IMR-90 (cell line): ENCODE data around the gene LMTK2. TPM values are rescaled to one million over a fixed set of nuclear protein-coding genes. Genes with fewer than 3 reads are reported as not detected.

Source experiments
- ATAC-seq: fragments of 200-7000 bp; cut with Tn5 transposase; 2 replicates; pipeline ENCODE4 v1.9.1; 2020; ENCODE audit warnings: low read depth, mild to moderate bottlenecking, moderate library complexity
- BruUV-seq: library from RNA; stranded (reverse); fragments of 400-500 nt; replicated peaks from 2 replicates; lab custom pipeline; 2021; lab: Mats Ljungman, UMichigan
- CTCF ChIA-PET: fragments of 300-600 bp; formaldehyde crosslinking; extraction: SDS; loops from one replicate; lab custom pipeline; 2021; ENCODE audit warnings: antibody characterized with exemption; lab: Yijun Ruan, JAX
- POLR2A ChIA-PET: fragments of 300-600 bp; sonication (Branson Sonifier 250); formaldehyde crosslinking; loops from one replicate; lab custom pipeline; 2022; ENCODE audit warnings: antibody characterized with exemption; ENCODE audit not compliant: unreplicated experiment; lab: Charles Lee
- DNase-seq: peaks from one replicate; pipeline ENCODE4 v3.0.0; 2013
- H2AFZ ChIP-seq: replicated peaks from 2 replicates; pipeline ENCODE3; 2013; ENCODE audit warnings: low read length, mild to moderate bottlenecking; ENCODE audit not compliant: poor library complexity
- H2AK5ac ChIP-seq: 2 replicates; pipeline ENCODE4 v1.6.1; 2013; ENCODE audit warnings: low read depth, low read length, inconsistent platforms
- H2AK9ac ChIP-seq: replicated peaks from 2 replicates; pipeline ENCODE3; 2013; ENCODE audit warnings: mild to moderate bottlenecking, low read depth, low read length, moderate library complexity; ENCODE audit not compliant: poor library complexity
- H2BK120ac ChIP-seq: 2 replicates; pipeline ENCODE4 v1.6.1; 2013; ENCODE audit warnings: low read depth, low read length, inconsistent platforms
- H2BK15ac ChIP-seq: 3 replicates; pipeline ENCODE4 v1.6.1; 2013; ENCODE audit warnings: low read depth, low read length, inconsistent platforms
- H2BK20ac ChIP-seq: 2 replicates; pipeline ENCODE4 v1.6.1; 2013; ENCODE audit warnings: low read depth, mild to moderate bottlenecking, inconsistent platforms, low read length, moderate library complexity
- H2BK5ac ChIP-seq: 2 replicates; pipeline ENCODE4 v1.6.1; 2013; ENCODE audit warnings: mild to moderate bottlenecking, low read depth, low read length, inconsistent platforms; ENCODE audit not compliant: poor library complexity, severe bottlenecking
- H3K14ac ChIP-seq: replicated peaks from 2 replicates; pipeline ENCODE4 v1.6.1; 2013; ENCODE audit warnings: low read depth, low read length, inconsistent platforms
- H3K18ac ChIP-seq: 2 replicates; pipeline ENCODE4 v1.6.1; 2013; ENCODE audit warnings: low read depth, low read length, control low read depth
- H3K23ac ChIP-seq: 2 replicates; pipeline ENCODE4 v1.6.1; 2013; ENCODE audit warnings: low read depth, low read length, inconsistent platforms
- H3K27ac ChIP-seq: 2 replicates; pipeline ENCODE4 v1.5.1; 2013; ENCODE audit warnings: mild to moderate bottlenecking, control low read depth, low read length; ENCODE audit not compliant: insufficient read depth
- H3K27me3 ChIP-seq: 2 replicates; pipeline ENCODE4 v1.6.1; 2013; ENCODE audit warnings: low read length; ENCODE audit not compliant: control insufficient read depth, insufficient read depth
- H3K36me3 ChIP-seq: 2 replicates; pipeline ENCODE4 v1.6.1; 2013; ENCODE audit warnings: low read length, mixed read lengths; ENCODE audit not compliant: control insufficient read depth, insufficient read depth
- H3K4ac ChIP-seq: 2 replicates; pipeline ENCODE4 v1.6.1; 2013; ENCODE audit warnings: low read depth, low read length, inconsistent platforms
- H3K4me1 ChIP-seq: 2 replicates; pipeline ENCODE4 v1.6.1; 2013; ENCODE audit warnings: low read length, mixed read lengths; ENCODE audit not compliant: control insufficient read depth, insufficient read depth
- H3K4me2 ChIP-seq: 2 replicates; pipeline ENCODE4 v1.6.1; 2013; ENCODE audit warnings: low read depth, mild to moderate bottlenecking, control low read depth, low read length, moderate library complexity
- H3K4me3 ChIP-seq: 2 replicates; pipeline ENCODE4 v1.5.1; 2013; ENCODE audit warnings: low read depth, mild to moderate bottlenecking, control low read depth, low read length, moderate library complexity; ENCODE audit not compliant: insufficient read depth
- H3K56ac ChIP-seq: 2 replicates; pipeline ENCODE4 v1.6.1; 2013; ENCODE audit warnings: low read length, inconsistent platforms; ENCODE audit not compliant: insufficient read depth; ENCODE audit errors: extremely low read depth
- H3K79me1 ChIP-seq, 2 experiments: 2 replicates each; pipeline ENCODE4 v1.6.1; 2013; ENCODE audit warnings: low read length in 2 of 2, inconsistent platforms in 1 of 2, low read depth in 1 of 2
- H3K9ac ChIP-seq: 2 replicates; pipeline ENCODE4 v1.6.1; 2013; ENCODE audit warnings: low read depth, low read length, control low read depth
- H3K9me1 ChIP-seq: 2 replicates; pipeline ENCODE4 v1.6.1; 2013; ENCODE audit warnings: low read length, inconsistent platforms; ENCODE audit not compliant: insufficient read depth
- H3K9me3 ChIP-seq: 2 replicates; pipeline ENCODE4 v1.6.1; 2013; ENCODE audit warnings: low read length; ENCODE audit not compliant: control insufficient read depth, insufficient read depth
- H4K20me1 ChIP-seq: 2 replicates; pipeline ENCODE4 v1.6.1; 2013; ENCODE audit warnings: low read length, inconsistent platforms; ENCODE audit not compliant: insufficient read depth
- H4K5ac ChIP-seq: 2 replicates; pipeline ENCODE4 v1.6.1; 2013; ENCODE audit warnings: mild to moderate bottlenecking, low read depth, low read length, control low read depth
- H4K8ac ChIP-seq, 2 experiments: 2 replicates each; pipeline ENCODE4 v1.6.1; 2013; ENCODE audit warnings: low read depth in 2 of 2, low read length in 2 of 2, control low read depth in 1 of 2, inconsistent platforms in 1 of 2
- H4K91ac ChIP-seq: 2 replicates; pipeline ENCODE4 v1.6.1; 2013; ENCODE audit warnings: low read depth, low read length, inconsistent platforms; ENCODE audit not compliant: insufficient read depth
- BHLHE40 ChIP-seq: fragments of 150-350 bp; IDR thresholded peaks from 2 replicates; pipeline ENCODE4 v1.6.1; 2016; ENCODE audit warnings: mild to moderate bottlenecking, low read depth, low read length
- CEBPB ChIP-seq: IDR thresholded peaks from 2 replicates; pipeline ENCODE4 v1.6.1; 2012; ENCODE audit warnings: low read depth, low read length, improper control_type of control experiment
- CHD1 ChIP-seq: IDR thresholded peaks from 2 replicates; pipeline ENCODE4 v1.6.1; 2012; ENCODE audit warnings: low read depth, low read length, improper control_type of control experiment
- MAFK ChIP-seq: IDR thresholded peaks from 2 replicates; pipeline ENCODE4 v1.6.1; 2012; ENCODE audit warnings: low read depth, low read length, improper control_type of control experiment
- MAZ ChIP-seq: IDR thresholded peaks from 2 replicates; pipeline ENCODE4 v1.6.1; 2012; ENCODE audit warnings: low read depth, mild to moderate bottlenecking, low read length, improper control_type of control experiment, moderate library complexity, borderline replicate concordance
- RAD21 ChIP-seq: IDR thresholded peaks from 2 replicates; pipeline ENCODE4 v1.6.1; 2012; ENCODE audit warnings: low read length, improper control_type of control experiment
- RFX5 ChIP-seq: IDR thresholded peaks from 2 replicates; pipeline ENCODE4 v1.8.0; 2012; ENCODE audit warnings: low read depth, mild to moderate bottlenecking, low read length, moderate library complexity
- SMC3 ChIP-seq: fragments of 150-350 bp; IDR thresholded peaks from 2 replicates; pipeline ENCODE4 v1.6.1; 2016; ENCODE audit warnings: low read depth, mild to moderate bottlenecking, antibody characterized with exemption, low read length, moderate library complexity
- WGBS, 2 experiments: methylation state at CpG; one replicate each; pipeline versions ENCODE4 v1.1.5 to v1.1.7; 2013; ENCODE audit warnings: missing lambda C conversion rate in 2 of 2; ENCODE audit not compliant: insufficient read length in 1 of 2; ENCODE audit errors: extremely low coverage in 2 of 2; 5-methylcytosine and 5-hydroxymethylcytosine counted together
- dilution Hi-C: fragments of 300-500 bp; cut with HindIII; formaldehyde crosslinking; loops from one replicate; pipeline ENCODE4 v1.14.3; 2018; ENCODE audit warnings: low sequenced_read_pairs; ENCODE audit not compliant: unreplicated experiment
- in situ Hi-C: fragments of 300-500 bp; cut with MboI; formaldehyde crosslinking; loops from 3 replicates; pipeline ENCODE4 v1.14.3; 2019; ENCODE audit warnings: low sequenced_read_pairs, inconsistent platforms, mixed read lengths
- intact Hi-C: fragments of 100-400 bp; cut with micrococcal nuclease; formaldehyde crosslinking; loops from 2 replicates; pipeline ENCODE4 v1.10.0; 2022
- polyA plus RNA-seq, 3 experiments: library from polyadenylated mRNA; depleted of rRNA; stranded (reverse); fragments of >200 nt; gene quantifications; 2 replicates each; pipeline ENCODE4 v1.2.3, GENCODE V29; 2012; ENCODE audit warnings: low replicate concordance in 1 of 3
- total RNA-seq: library from RNA; depleted of rRNA; stranded (reverse); fragments of >200 nt; gene quantifications from 2 replicates; pipeline ENCODE4 v1.2.3, GENCODE V29; 2012
- TF ChIP-seq, protein P1 (sequence below): fragments of 150-350 bp; IDR thresholded peaks from 2 replicates; pipeline ENCODE4 v1.6.1; 2017; ENCODE audit warnings: mild to moderate bottlenecking, antibody characterized with exemption, low read length, low read depth

The LMTK2 gene
- total and polyA plus RNA-seq, 2 of the 4 experiments (the other 2 are of a cell fraction), result 4.4 to 5.0 TPM

DNA sequence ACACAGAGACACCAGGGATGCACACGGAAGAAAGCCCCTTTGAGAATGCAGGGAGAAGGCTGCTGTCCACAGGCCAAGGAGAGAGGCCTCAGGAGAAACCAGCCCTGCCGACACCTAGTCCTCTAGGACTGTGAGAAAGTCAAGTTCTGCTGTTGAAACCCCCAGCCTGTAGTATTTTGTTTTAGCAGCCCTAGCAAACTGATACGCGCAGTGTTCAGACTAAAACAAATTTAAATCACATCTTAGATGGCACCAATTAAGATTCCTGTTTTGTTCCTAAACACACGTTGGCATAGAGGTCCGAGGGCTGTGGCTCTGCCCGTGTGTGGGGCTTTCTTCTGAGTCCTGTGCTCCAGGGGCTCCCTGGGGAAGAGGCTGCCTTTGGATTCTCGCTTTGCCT is 21.7 kb downstream of the LMTK2 start:
- TF ChIP-seq MAZ (no peak), MAFK (no peak), RFX5 (no peak), CEBPB (no peak), CHD1 (no peak), SMC3 (no peak), BHLHE40 (no peak), RAD21 (no peak)
- TF ChIP-seq, protein P1, sequence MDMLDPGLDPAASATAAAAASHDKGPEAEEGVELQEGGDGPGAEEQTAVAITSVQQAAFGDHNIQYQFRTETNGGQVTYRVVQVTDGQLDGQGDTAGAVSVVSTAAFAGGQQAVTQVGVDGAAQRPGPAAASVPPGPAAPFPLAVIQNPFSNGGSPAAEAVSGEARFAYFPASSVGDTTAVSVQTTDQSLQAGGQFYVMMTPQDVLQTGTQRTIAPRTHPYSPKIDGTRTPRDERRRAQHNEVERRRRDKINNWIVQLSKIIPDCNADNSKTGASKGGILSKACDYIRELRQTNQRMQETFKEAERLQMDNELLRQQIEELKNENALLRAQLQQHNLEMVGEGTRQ, result no peak
- dilution Hi-C loops, result no loop called here
- Histone ChIP-seq H3K27me3 (no peaks in the 10 kb centered on the region), H4K8ac (no peak overlapping the region), H3K23ac (no peak overlapping the region), H3K56ac (no peak overlapping the region), H3K4ac (no peak overlapping the region), H3K4me1 (peaks cover 2% of the 10 kb centered on the region; the same call in 1 of the 2 replicates), H2AFZ (no peak overlapping the region), H3K27ac (no peak overlapping the region), H2AK5ac (no peak overlapping the region), H3K14ac (no peak overlapping the region), H3K36me3 (no peaks in the 10 kb centered on the region), H2BK120ac (no peak overlapping the region), H2BK5ac (no peak overlapping the region), H3K18ac (no peak overlapping the region), H4K20me1 (peaks cover 9% of the 10 kb centered on the region), H3K4me3 (no peak overlapping the region), H2BK20ac (no peak overlapping the region), H3K4me2 (no peak overlapping the region), H4K5ac (no peak overlapping the region), H3K79me1 (peaks cover 7 to 19% of the 10 kb centered on the region in 2 experiments), H2AK9ac (no peak overlapping the region), H4K91ac (no peak overlapping the region), H3K9me1 (no peaks in the 10 kb centered on the region; the same call in 1 of the 2 replicates), H3K9ac (no peak overlapping the region), H3K9me3 (no peaks in the 10 kb centered on the region), H2BK15ac (no peak overlapping the region)
- WGBS, 2 experiments, result 97% methylated on average over 6 of the region's 8 CpGs; no CpG with 5 or more reads in 1 of the 2 experiments
- BruUV-seq, result no TSS peak
- CTCF ChIA-PET, result no interaction called here
- intact Hi-C loops, result no loop called here
- in situ Hi-C loops, result no loop called here
- POLR2A ChIA-PET, result no interaction called here
- DNase-seq, result no peak
- ATAC-seq, result no peak
